K562 (cell line): Measurements from ENCODE around the gene PDGFA. TPM values are rescaled to one million over a fixed set of nuclear protein-coding genes. Genes with fewer than 3 reads are reported as not detected.

Experiments used
- ATAC-seq: fragments of 200-7000 bp; cut with Tn5 transposase; 3 replicates; pipeline ENCODE4 v1.9.1; 2020; ENCODE audit warnings: moderate library complexity
- BruUV-seq: library from RNA; stranded (reverse); fragments of 400-500 nt; replicated peaks from 2 replicates; lab custom pipeline; 2021; lab: Mats Ljungman, UMichigan
- CTCF ChIA-PET: fragments of 300-600 bp; formaldehyde crosslinking; extraction: SDS; loops from one replicate; lab custom pipeline; 2021; ENCODE audit warnings: low intra/inter-chr PET ratio; lab: Yijun Ruan, JAX
- POLR2A ChIA-PET: fragments of 300-600, 350-650 bp; sonication (Branson Sonifier 250); formaldehyde crosslinking; extraction: SDS; loops from one replicate; lab custom pipeline; 2021; ENCODE audit warnings: antibody characterized with exemption, inconsistent platforms; lab: Yijun Ruan, JAX
- DNase-seq, 4 experiments: peaks; one replicate each; pipeline versions ENCODE4 v3.0.0 to v3.0.0-alpha.2; 2011 to 2018; ENCODE audit warnings: low spot score in 3 of 4, mixed read lengths in 3 of 4; ENCODE audit errors: extremely low read depth in 1 of 4
- FAIRE-seq: peaks from 2 replicates; lab custom pipeline; 2011; peaks lifted over from hg19 to GRCh38; lab: Jason Lieb, UNC
- H2AFZ ChIP-seq: 2 replicates; pipeline ENCODE4 v1.6.0; 2011; ENCODE audit warnings: low read depth, low read length, control low read depth, inconsistent platforms
- H3K27ac ChIP-seq: fragments of 200-600 bp; 3 replicates; pipeline ENCODE4 v1.8.0; 2011; ENCODE audit warnings: low read depth, mild to moderate bottlenecking, control low read depth, inconsistent platforms, low read length, moderate library complexity, mixed read lengths; ENCODE audit errors: extremely low read depth
- H3K27me3 ChIP-seq, 2 experiments: fragments of 300-600 bp in 1 of 2; 2 replicates in 1 of 2; 3 replicates in 1 of 2; pipeline versions ENCODE4 v1.6.0 to v1.8.0; 2011; ENCODE audit warnings: inconsistent platforms in 2 of 2, low read length in 2 of 2, mild to moderate bottlenecking in 1 of 2, mixed read lengths in 1 of 2, moderate library complexity in 1 of 2; ENCODE audit not compliant: control insufficient read depth in 2 of 2, insufficient read depth in 2 of 2
- H3K36me3 ChIP-seq: fragments of 300-600 bp; 3 replicates; pipeline ENCODE4 v1.8.0; 2011; ENCODE audit warnings: mild to moderate bottlenecking, low read length, inconsistent platforms; ENCODE audit not compliant: control insufficient read depth, insufficient read depth
- H3K4me1 ChIP-seq, 2 experiments: fragments of 200-600 bp in 1 of 2; replicated peaks in 1 of 2; 2 replicates in 1 of 2; 3 replicates in 1 of 2; pipeline versions ENCODE4 v1.5.1 to v1.8.0; 2011; ENCODE audit warnings: inconsistent platforms in 2 of 2, low read length in 2 of 2, mild to moderate bottlenecking in 1 of 2, mixed read lengths in 1 of 2, moderate library complexity in 1 of 2; ENCODE audit not compliant: control insufficient read depth in 2 of 2, insufficient read depth in 2 of 2
- H3K4me2 ChIP-seq: 2 replicates; pipeline ENCODE4 v1.6.1; 2011; ENCODE audit warnings: low read length, control low read depth, inconsistent platforms, mixed read lengths; ENCODE audit not compliant: insufficient read depth
- H3K4me3 ChIP-seq: fragments of 200-600 bp; sonication (generic), shearing (Covaris generic); 2 replicates; pipeline ENCODE4 v1.5.1; 2016; ENCODE audit warnings: control low read depth, inconsistent platforms
- H3K79me2 ChIP-seq: fragments of 200-600 bp; 3 replicates; pipeline ENCODE4 v1.8.0; 2011; ENCODE audit warnings: low read length, inconsistent platforms; ENCODE audit not compliant: control insufficient read depth, insufficient read depth
- H3K9ac ChIP-seq, 2 experiments: 2 replicates each; pipeline versions ENCODE4 v1.6.0 to v1.6.1; 2011; ENCODE audit warnings: low read depth in 2 of 2, low read length in 2 of 2, control low read depth in 1 of 2, inconsistent platforms in 1 of 2, mild to moderate bottlenecking in 1 of 2, mixed read lengths in 1 of 2; ENCODE audit not compliant: insufficient read depth in 1 of 2
- H3K9me1 ChIP-seq: one replicate; pipeline ENCODE4 v1.6.0; 2011; ENCODE audit warnings: inconsistent platforms, mild to moderate bottlenecking, low read length, moderate library complexity; ENCODE audit not compliant: control insufficient read depth, insufficient read depth
- H3K9me3 ChIP-seq: replicated peaks from 2 replicates; pipeline ENCODE4 v1.5.1; 2011; ENCODE audit warnings: low read depth, low read length, inconsistent platforms; ENCODE audit not compliant: control insufficient read depth, insufficient read depth
- H4K20me1 ChIP-seq: replicated peaks from 2 replicates; pipeline ENCODE4 v1.6.1; 2011; ENCODE audit warnings: low read length, inconsistent platforms, mixed read lengths; ENCODE audit not compliant: control insufficient read depth, insufficient read depth
- CTCFL ChIP-seq: IDR thresholded peaks from 2 replicates; pipeline ENCODE4 v1.6.1; 2011; ENCODE audit warnings: borderline replicate concordance, low read depth, mild to moderate bottlenecking, moderate library complexity, low read length; ENCODE audit not compliant: insufficient read depth, poor library complexity, severe bottlenecking
- GABPB1 ChIP-seq: sonication (generic); formaldehyde crosslinking; IDR thresholded peaks from 2 replicates; pipeline ENCODE4 v1.8.0; 2022; ENCODE audit warnings: mild to moderate bottlenecking, missing genetic modification reagents
- NFE2L1 ChIP-seq: fragments of 450-650 bp; IDR thresholded peaks from 2 replicates; pipeline ENCODE4 v1.6.1; 2016; ENCODE audit warnings: missing genetic modification characterization, low read depth, mild to moderate bottlenecking, missing compliant biosample characterization, moderate library complexity, borderline replicate concordance
- PCBP2 ChIP-seq: fragments of 200-400 bp; formaldehyde crosslinking; IDR thresholded peaks from 2 replicates; pipeline ENCODE4 v1.6.1; 2018; ENCODE audit warnings: low read length, low read depth, mild to moderate bottlenecking, moderate library complexity; ENCODE audit not compliant: poor library complexity, severe bottlenecking
- POU5F1 ChIP-seq: fragments of 150-350 bp; IDR thresholded peaks from 2 replicates; pipeline ENCODE4 v1.6.1; 2014; ENCODE audit warnings: borderline replicate concordance, low read length, low read depth, mild to moderate bottlenecking; ENCODE audit not compliant: partially characterized antibody
- RBM25 ChIP-seq: fragments of 200-400 bp; formaldehyde crosslinking; IDR thresholded peaks from 2 replicates; pipeline ENCODE4 v1.6.1; 2018; ENCODE audit warnings: low read length, low read depth, moderate library complexity; ENCODE audit not compliant: severe bottlenecking
- SAFB2 ChIP-seq: fragments of 200-400 bp; formaldehyde crosslinking; IDR thresholded peaks from 2 replicates; pipeline ENCODE4 v1.6.1; 2018; ENCODE audit warnings: borderline replicate concordance, low read length, low read depth, moderate library complexity; ENCODE audit not compliant: severe bottlenecking
- SMC3 ChIP-seq: conservative IDR thresholded peaks from 2 replicates; pipeline ENCODE4 v1.6.1; 2011; ENCODE audit warnings: low read depth, low read length, improper control_type of control experiment; ENCODE audit not compliant: insufficient read depth
- ZNF217 ChIP-seq: sonication (generic); formaldehyde crosslinking; IDR thresholded peaks from 2 replicates; pipeline ENCODE4 v1.8.0; 2022; ENCODE audit warnings: mild to moderate bottlenecking, missing genetic modification reagents
- WGBS: fragments of 100-300 bp; shearing (Covaris generic); methylation state at CpG from one replicate; pipeline ENCODE4 v1.1.6; 2016; ENCODE audit warnings: low coverage, mixed read lengths; ENCODE audit not compliant: insufficient coverage; ENCODE audit errors: missing lambda C conversion rate; 5-methylcytosine and 5-hydroxymethylcytosine counted together
- in situ Hi-C: fragments of 300-500 bp; cut with MboI; formaldehyde crosslinking; loops from 4 replicates; pipeline ENCODE4 v1.15.0; 2018; ENCODE audit warnings: inconsistent platforms, mixed read lengths
- intact Hi-C: fragments of 100-400 bp; cut with micrococcal nuclease; formaldehyde crosslinking; loops from 2 replicates; pipeline ENCODE4 v1.14.2; 2022
- polyA plus RNA-seq, 8 experiments: library from polyadenylated mRNA; depleted of rRNA in 4 of 8; stranded (reverse) in 5 of 8; unstranded in 3 of 8; fragments of >200 nt; fragmentation: Nextera tagmentation in 2 of 8; fragmentation: Illumina TruSeq in 1 of 8; extraction: Ambion mirVana in 2 of 8; extraction: Trizol in 1 of 8; gene quantifications; 2 replicates each; pipeline versions ENCODE4 v1.2.1 to v1.2.3, GENCODE V29; 2011 to 2014; ENCODE audit warnings: inconsistent platforms in 1 of 8, missing spikeins in 1 of 8
- total RNA-seq, 7 experiments: library from RNA; depleted of rRNA in 6 of 7; stranded (reverse); fragments of >200 nt in 6 of 7; fragmentation: Illumina TruSeq in 2 of 7; extraction: Trizol in 2 of 7; gene quantifications; 2 replicates each; pipeline versions ENCODE4 v1.2.1 to v1.2.3, GENCODE V29; 2011 to 2021; ENCODE audit warnings: low replicate concordance in 1 of 7

Gene PDGFA
- total and polyA plus RNA-seq, 9 of the 15 experiments (the other 6 are each of a cell fraction or from before 2014, with no cell fraction given), result 2.5 to 10.2 (median 4.6) TPM

GRCh38 chr7:562374-562675, 42.7 kb upstream of the PDGFA start (continued):
- TF ChIP-seq NFE2L1 (tag) (no peak), GABPB1 (CRISPR knock-in tag) (no peak), RBM25 (no peak)

- 80% methylated on average over 38 of the region's 44 CpGs for WGBS
- FAIRE-seq, result no peak
- POLR2A ChIA-PET, result no interaction called here
Observed at GRCh38 chr7:561631-562373, 42.2 kb upstream of the PDGFA start.

More at GRCh38 chr7:561631-562373, 42.2 kb upstream of the PDGFA start:
- Histone ChIP-seq H3K4me3 (no peak overlapping the region), H3K9ac (no peak overlapping the region; a peak in 1 of 4 replicates), H3K4me1 (peaks cover 0 to 15% of the 10 kb centered on the region in 2 experiments; a peak in 2 of 5 replicates), H3K79me2 (no peaks in the 10 kb centered on the region), H3K9me3 (no peaks in the 10 kb centered on the region; the same call in 1 of the 2 replicates), H2AFZ (no peak overlapping the region), H3K9me1 (no peaks in the 10 kb centered on the region), H4K20me1 (no peaks in the 10 kb centered on the region), H3K36me3 (no peaks in the 10 kb centered on the region; the same call in 2 of the 3 replicates), H3K4me2 (no peak overlapping the region), H3K27me3 (no peaks in the 10 kb centered on the region), H3K27ac (no peak overlapping the region)
- TF ChIP-seq SAFB2 (no peak), POU5F1 (no peak), SMC3 (no peak), CTCFL (no peak), PCBP2 (no peak), ZNF217 (CRISPR knock-in tag) (no peak)
- CTCF ChIA-PET, result no interaction called here
- DNase-seq (no peak), ATAC-seq (no peak)
- intact Hi-C loops, result no loop called here
- in situ Hi-C loops, result no loop called here
- BruUV-seq, result no TSS peak
